Thyroid gland (tissue), 4 donors: ENCODE results near the gene MBNL3. TPM values are rescaled to one million over a fixed set of nuclear protein-coding genes. Genes with fewer than 3 reads are reported as not detected.

Experiments used
- DNase-seq, 2 donors: peaks; one replicate each; pipeline ENCODE4 v3.0.0-alpha.2; 2019
- H3K27ac ChIP-seq, 3 donors: fragments of 200-600 bp; sonication (generic); 1 replicate in 2 of 3; 2 replicates in 1 of 3; pipeline ENCODE4 v1.5.1; 2016 to 2019; ENCODE audit warnings: mild to moderate bottlenecking in 1 of 3, moderate library complexity in 1 of 3
- H3K27me3 ChIP-seq: fragments of 200-600 bp; sonication (generic); one replicate; pipeline ENCODE4 v1.5.1; 2019
- H3K36me3 ChIP-seq, 2 donors: fragments of 200-600 bp; sonication (generic); one replicate each; pipeline ENCODE4 v1.5.1; 2016 to 2019
- H3K4me1 ChIP-seq, 2 donors: fragments of 200-600 bp; sonication (generic); one replicate each; pipeline ENCODE4 v1.5.1; 2017 to 2019
- H3K4me3 ChIP-seq, 3 donors: fragments of 200-600 bp; sonication (generic); replicated peaks in 1 of 3; 1 replicate in 2 of 3; 2 replicates in 1 of 3; pipeline ENCODE4 v1.5.1; 2016; ENCODE audit warnings: mild to moderate bottlenecking in 1 of 3
- H3K9me3 ChIP-seq: fragments of 200-600 bp; sonication (generic); one replicate; pipeline ENCODE4 v1.5.1; 2017
- CTCF ChIP-seq, 6 experiments: fragments of 200-600 bp in 3 of 6; fragments of 450-650 bp in 3 of 6; sonication (generic) in 3 of 6; IDR thresholded peaks; one replicate each; pipeline ENCODE4 v1.5.1; 2016 to 2019; ENCODE audit warnings: antibody characterized with exemption in 6 of 6, mild to moderate bottlenecking in 2 of 6, inconsistent platforms in 1 of 6, moderate library complexity in 1 of 6
- POLR2A ChIP-seq, 2 donors: fragments of 450-650 bp; IDR thresholded peaks; one replicate each; pipeline ENCODE4 v1.6.1; 2017; ENCODE audit warnings: antibody characterized with exemption in 2 of 2, mild to moderate bottlenecking in 2 of 2, moderate library complexity in 1 of 2
- WGBS, 2 donors: methylation state at CpG; one replicate each; pipeline ENCODE4 v1.1.5; 2017; 5-methylcytosine and 5-hydroxymethylcytosine counted together
- intact Hi-C: fragments of 100-400 bp; cut with DNase I; formaldehyde crosslinking; loops from one replicate; pipeline ENCODE4 v1.15.1; 2023
- total RNA-seq, 4 donors: library from RNA; depleted of rRNA; stranded (reverse); fragments of >200 nt; gene quantifications; one replicate each; pipeline ENCODE4 v1.2.3, GENCODE V29; 2016

Gene MBNL3
- total RNA-seq, 4 donors from 2014 or later, result 11.7 to 29.6 (median 19.5) TPM

- no peaks in the 10 kb centered on the region for H3K36me3 ChIP-seq
- no peak overlapping the region for H3K4me3 ChIP-seq
- H3K4me1 ChIP-seq, result no peaks in the 10 kb centered on the region
- WGBS, 2 donors, result 63 to 93% methylated on average over 2 of the region's 2 CpGs
- no peaks in the 10 kb centered on the region for H3K9me3 ChIP-seq
- H3K27ac ChIP-seq, result no peak overlapping the region
- H3K27me3 ChIP-seq, result no peaks in the 10 kb centered on the region
- DNase-seq, result peak in 1 of 2 donors; percentile 4
- intact Hi-C loops, result no loop called here
- TF ChIP-seq CTCF (IDR thresholded peaks at IDR 0.05), result no peak
These were observed 46.1 kb downstream of the MBNL3 start for GRCh38 chrX:132442691-132443090.

GRCh38 chrX:132435222-132435621, 53.6 kb downstream of the MBNL3 start:
- H3K4me3 ChIP-seq, result no peak overlapping the region
- no peak for DNase-seq
- H3K9me3 ChIP-seq, result no peaks in the 10 kb centered on the region
- no peak overlapping the region for H3K27ac ChIP-seq
- 93 to 94% methylated on average over 1 of the region's 1 CpG for WGBS, 2 donors
- TF ChIP-seq CTCF (IDR thresholded peaks at IDR 0.05) (no peak), POLR2A (IDR thresholded peaks at IDR 0.05) (no peak)
- intact Hi-C loops, result no loop called here
- no peaks in the 10 kb centered on the region for H3K4me1 ChIP-seq
- no peaks in the 10 kb centered on the region for H3K36me3 ChIP-seq
- no peaks in the 10 kb centered on the region for H3K27me3 ChIP-seq

- Histone ChIP-seq H3K4me1 (no peaks in the 10 kb centered on the region), H3K27me3 (no peaks in the 10 kb centered on the region), H3K9me3 (no peaks in the 10 kb centered on the region), H3K27ac (no peak overlapping the region), H3K4me3 (no peak overlapping the region), H3K36me3 (no peaks in the 10 kb centered on the region)
- no peak for TF ChIP-seq CTCF (IDR thresholded peaks at IDR 0.05)
- TF ChIP-seq POLR2A (IDR thresholded peaks at IDR 0.05), result no peak
- intact Hi-C loops, result no loop called here
- DNase-seq, result no peak
- WGBS, 2 donors, result 81 to 82% methylated on average over 6 of the region's 6 CpGs
These were observed 55.3 kb downstream of the MBNL3 start for GRCh38 chrX:132433551-132433950.

GRCh38 chrX:132433001-132433400, 55.8 kb downstream of the MBNL3 start:
- no peak for TF ChIP-seq POLR2A (IDR thresholded peaks at IDR 0.05)
- no peak for TF ChIP-seq CTCF (IDR thresholded peaks at IDR 0.05)
- Histone ChIP-seq H3K36me3 (no peaks in the 10 kb centered on the region), H3K27me3 (no peaks in the 10 kb centered on the region), H3K9me3 (no peaks in the 10 kb centered on the region), H3K4me3 (no peak overlapping the region), H3K27ac (no peak overlapping the region), H3K4me1 (no peaks in the 10 kb centered on the region)
- WGBS, 2 donors, result 82 to 94% methylated on average over 2 of the region's 2 CpGs
- no peak for DNase-seq
- intact Hi-C loops, result no loop called here

GRCh38 chrX:132428896-132429295, 59.9 kb downstream of the MBNL3 start:
- Histone ChIP-seq H3K27me3 (no peaks in the 10 kb centered on the region), H3K27ac (no peak overlapping the region), H3K9me3 (no peaks in the 10 kb centered on the region), H3K4me1 (no peaks in the 10 kb centered on the region), H3K36me3 (no peaks in the 10 kb centered on the region), H3K4me3 (no peak overlapping the region)
- DNase-seq, result no peak
- TF ChIP-seq CTCF (IDR thresholded peaks at IDR 0.05), result no peak
- TF ChIP-seq POLR2A (IDR thresholded peaks at IDR 0.05), result no peak
- intact Hi-C loops, result no loop called here
